Testis (tissue), 3 donors: ENCODE measurements around the gene TCIRG1. TPM values are rescaled to one million over a fixed set of nuclear protein-coding genes. Genes with fewer than 3 reads are reported as not detected.

Experiments
- DNase-seq: peaks from one replicate; pipeline ENCODE4 v3.0.0-alpha.2; 2019
- H3K27ac ChIP-seq, 2 donors: fragments of 200-600 bp; sonication (generic); one replicate each; pipeline ENCODE4 v1.5.1; 2019
- H3K27me3 ChIP-seq: fragments of 200-600 bp; sonication (generic); one replicate; pipeline ENCODE4 v1.5.1; 2019
- H3K36me3 ChIP-seq: fragments of 200-600 bp; sonication (generic); one replicate; pipeline ENCODE4 v1.5.1; 2017; ENCODE audit warnings: low read depth; ENCODE audit errors: missing control alignments
- H3K4me1 ChIP-seq: fragments of 200-600 bp; sonication (generic); one replicate; pipeline ENCODE4 v1.5.1; 2019
- H3K4me3 ChIP-seq, 2 donors: fragments of 200-600 bp; sonication (generic); one replicate each; pipeline ENCODE4 v1.5.1; 2017 to 2019
- H3K9me3 ChIP-seq: fragments of 200-600 bp; sonication (generic); one replicate; pipeline ENCODE4 v1.5.1; 2017
- POLR2A ChIP-seq: fragments of 450-650 bp; IDR thresholded peaks from one replicate; pipeline ENCODE4 v1.6.1; 2017; ENCODE audit warnings: antibody characterized with exemption, mild to moderate bottlenecking, moderate library complexity
- WGBS, 2 donors: methylation state at CpG; one replicate each; pipeline ENCODE4 v1.1.5; 2018; 5-methylcytosine and 5-hydroxymethylcytosine counted together
- intact Hi-C: fragments of 100-400 bp; cut with DNase I; formaldehyde crosslinking; loops from one replicate; pipeline ENCODE4 v1.15.1; 2023; ENCODE audit warnings: low total_unique reads
- polyA plus RNA-seq: library from polyadenylated mRNA; stranded (reverse); fragments of 350-450 nt; fragmentation: Illumina TruSeq; extraction: RNeasy Lipid Tissue Mini Kit (QIAGEN cat#74804); gene quantifications from one replicate; pipeline ENCODE4 v1.2.3, GENCODE V29; 2014; ENCODE audit warnings: low read depth, low replicate concordance; ENCODE audit not compliant: insufficient read depth
- total RNA-seq, 2 donors: library from RNA; depleted of rRNA; stranded (reverse); fragments of >200 nt; gene quantifications; one replicate each; pipeline ENCODE4 v1.2.3, GENCODE V29; 2016
- TF ChIP-seq, protein P1 (sequence below), 3 experiments: fragments of 450-650 bp in 2 of 3; fragments of 200-600 bp in 1 of 3; sonication (generic) in 1 of 3; IDR thresholded peaks; one replicate each; pipeline ENCODE4 v1.5.1; 2016 to 2019; ENCODE audit warnings: antibody characterized with exemption in 3 of 3, mild to moderate bottlenecking in 2 of 3, moderate library complexity in 1 of 3

TCIRG1 gene
- total and polyA plus RNA-seq, 3 donors from 2014 or later = 22.2 to 53.6 (median 52.8) TPM

DNA sequence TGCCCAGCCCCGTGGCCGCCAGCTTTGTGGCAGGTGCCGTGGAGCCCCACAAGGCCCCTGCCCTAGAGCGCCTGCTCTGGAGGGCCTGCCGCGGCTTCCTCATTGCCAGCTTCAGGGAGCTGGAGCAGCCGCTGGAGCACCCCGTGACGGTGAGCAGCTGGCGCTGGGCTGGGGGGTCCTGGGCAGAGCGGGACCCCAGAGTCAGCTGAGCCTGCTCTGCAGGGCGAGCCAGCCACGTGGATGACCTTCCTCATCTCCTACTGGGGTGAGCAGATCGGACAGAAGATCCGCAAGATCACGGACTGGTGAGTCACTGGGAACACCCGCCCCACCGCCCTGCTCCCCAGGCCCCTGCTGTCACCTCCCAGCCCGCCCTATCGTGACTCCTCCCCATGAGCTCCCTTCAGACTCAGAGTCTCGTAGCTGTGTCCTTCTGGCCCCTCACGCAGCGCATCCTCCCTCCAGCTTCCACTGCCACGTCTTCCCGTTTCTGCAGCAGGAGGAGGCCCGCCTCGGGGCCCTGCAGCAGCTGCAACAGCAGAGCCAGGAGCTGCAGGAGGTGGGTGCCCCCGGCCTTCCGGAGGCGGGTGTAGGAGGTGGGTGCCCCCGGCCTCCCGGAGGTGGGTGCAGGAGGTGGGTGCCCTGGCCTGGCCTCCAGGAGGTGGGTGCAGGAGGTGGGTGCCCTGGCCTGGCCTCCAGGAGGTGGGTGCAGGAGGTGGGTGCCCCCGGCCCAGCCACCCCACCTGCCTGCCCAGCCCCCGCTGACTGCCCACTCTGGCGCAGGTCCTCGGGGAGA is 4.7 kb downstream of the TCIRG1 start:
- H3K27ac ChIP-seq = no peak overlapping the region
- intact Hi-C loops = no loop called here
- WGBS, 2 donors = 76 to 88% methylated on average over 25 to 36 of the region's 36 CpGs
- peaks cover 12% of the 10 kb centered on the region for H3K4me1 ChIP-seq
- H3K27me3 ChIP-seq = no peaks in the 10 kb centered on the region
- H3K36me3 ChIP-seq = no peaks in the 10 kb centered on the region
- no peak overlapping the region for H3K4me3 ChIP-seq
- DNase-seq = no peak
- TF ChIP-seq POLR2A = no peak
- TF ChIP-seq, protein P1, sequence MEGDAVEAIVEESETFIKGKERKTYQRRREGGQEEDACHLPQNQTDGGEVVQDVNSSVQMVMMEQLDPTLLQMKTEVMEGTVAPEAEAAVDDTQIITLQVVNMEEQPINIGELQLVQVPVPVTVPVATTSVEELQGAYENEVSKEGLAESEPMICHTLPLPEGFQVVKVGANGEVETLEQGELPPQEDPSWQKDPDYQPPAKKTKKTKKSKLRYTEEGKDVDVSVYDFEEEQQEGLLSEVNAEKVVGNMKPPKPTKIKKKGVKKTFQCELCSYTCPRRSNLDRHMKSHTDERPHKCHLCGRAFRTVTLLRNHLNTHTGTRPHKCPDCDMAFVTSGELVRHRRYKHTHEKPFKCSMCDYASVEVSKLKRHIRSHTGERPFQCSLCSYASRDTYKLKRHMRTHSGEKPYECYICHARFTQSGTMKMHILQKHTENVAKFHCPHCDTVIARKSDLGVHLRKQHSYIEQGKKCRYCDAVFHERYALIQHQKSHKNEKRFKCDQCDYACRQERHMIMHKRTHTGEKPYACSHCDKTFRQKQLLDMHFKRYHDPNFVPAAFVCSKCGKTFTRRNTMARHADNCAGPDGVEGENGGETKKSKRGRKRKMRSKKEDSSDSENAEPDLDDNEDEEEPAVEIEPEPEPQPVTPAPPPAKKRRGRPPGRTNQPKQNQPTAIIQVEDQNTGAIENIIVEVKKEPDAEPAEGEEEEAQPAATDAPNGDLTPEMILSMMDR (IDR thresholded peaks at IDR 0.05) = no peak
- no peaks in the 10 kb centered on the region for H3K9me3 ChIP-seq

DNA sequence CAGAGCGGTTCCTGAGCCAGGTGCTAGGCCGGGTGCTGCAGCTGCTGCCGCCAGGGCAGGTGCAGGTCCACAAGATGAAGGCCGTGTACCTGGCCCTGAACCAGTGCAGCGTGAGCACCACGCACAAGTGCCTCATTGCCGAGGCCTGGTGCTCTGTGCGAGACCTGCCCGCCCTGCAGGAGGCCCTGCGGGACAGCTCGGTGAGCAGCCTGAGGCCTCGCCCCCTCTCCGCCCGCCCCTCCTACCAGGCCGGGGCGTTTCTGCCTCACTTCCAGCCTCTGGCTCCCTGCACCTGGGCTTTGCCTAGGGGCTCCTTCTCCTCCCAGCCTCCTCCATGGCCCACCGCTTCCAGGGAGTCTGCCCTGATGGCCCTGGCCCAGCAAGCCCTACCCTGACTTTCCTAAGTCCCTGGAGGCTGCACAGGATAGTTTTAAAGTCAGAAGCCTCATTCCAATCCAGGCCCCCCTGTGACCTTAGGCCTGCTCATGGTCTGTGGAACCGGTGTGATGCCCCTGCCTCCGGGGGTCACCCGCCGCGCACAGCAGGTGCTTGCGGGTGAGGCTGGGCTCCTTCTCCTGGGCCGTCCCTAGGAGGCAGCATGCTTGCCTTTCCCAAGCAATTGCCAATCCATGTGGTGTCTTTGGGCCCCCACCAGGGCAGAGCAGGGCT is 5.5 kb downstream of the TCIRG1 start:
- no peak for DNase-seq
- TF ChIP-seq, protein P1 (IDR thresholded peaks at IDR 0.05) = no peak
- TF ChIP-seq POLR2A = no peak
- intact Hi-C loops = no loop called here
- Histone ChIP-seq H3K27ac (no peak overlapping the region), H3K4me3 (no peak overlapping the region), H3K27me3 (no peaks in the 10 kb centered on the region), H3K9me3 (no peaks in the 10 kb centered on the region), H3K36me3 (no peaks in the 10 kb centered on the region), H3K4me1 (peaks cover 9% of the 10 kb centered on the region)
- 82 to 89% methylated on average over 11 to 24 of the region's 24 CpGs for WGBS, 2 donors

DNA sequence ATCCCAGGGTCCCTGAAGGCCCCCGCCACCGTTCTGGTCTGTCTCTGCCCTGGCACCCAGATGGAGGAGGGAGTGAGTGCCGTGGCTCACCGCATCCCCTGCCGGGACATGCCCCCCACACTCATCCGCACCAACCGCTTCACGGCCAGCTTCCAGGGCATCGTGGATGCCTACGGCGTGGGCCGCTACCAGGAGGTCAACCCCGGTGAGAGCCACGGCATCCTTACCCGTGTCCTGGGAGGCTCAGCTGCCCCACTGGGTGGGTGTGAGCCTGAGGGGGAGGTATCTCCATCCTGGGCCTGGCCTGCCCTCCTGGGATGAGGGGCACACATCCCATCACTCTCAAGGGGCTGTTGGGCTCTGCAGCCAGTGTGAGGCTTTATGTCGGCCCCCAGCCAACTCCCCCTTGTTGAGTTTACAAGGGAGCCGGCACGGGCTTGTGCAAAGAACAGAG is 6.1 kb downstream of the TCIRG1 start:
- no peak overlapping the region for H3K27ac ChIP-seq
- H3K27me3 ChIP-seq = no peaks in the 10 kb centered on the region
- H3K4me3 ChIP-seq = no peak overlapping the region
- peaks cover 3% of the 10 kb centered on the region for H3K4me1 ChIP-seq
- TF ChIP-seq, protein P1 (IDR thresholded peaks at IDR 0.05) = no peak
- TF ChIP-seq POLR2A = no peak
- intact Hi-C loops = no loop called here
- H3K36me3 ChIP-seq = no peaks in the 10 kb centered on the region
- 92 to 100% methylated on average over 6 to 18 of the region's 18 CpGs for WGBS, 2 donors
- no peak for DNase-seq
- no peaks in the 10 kb centered on the region for H3K9me3 ChIP-seq

DNA sequence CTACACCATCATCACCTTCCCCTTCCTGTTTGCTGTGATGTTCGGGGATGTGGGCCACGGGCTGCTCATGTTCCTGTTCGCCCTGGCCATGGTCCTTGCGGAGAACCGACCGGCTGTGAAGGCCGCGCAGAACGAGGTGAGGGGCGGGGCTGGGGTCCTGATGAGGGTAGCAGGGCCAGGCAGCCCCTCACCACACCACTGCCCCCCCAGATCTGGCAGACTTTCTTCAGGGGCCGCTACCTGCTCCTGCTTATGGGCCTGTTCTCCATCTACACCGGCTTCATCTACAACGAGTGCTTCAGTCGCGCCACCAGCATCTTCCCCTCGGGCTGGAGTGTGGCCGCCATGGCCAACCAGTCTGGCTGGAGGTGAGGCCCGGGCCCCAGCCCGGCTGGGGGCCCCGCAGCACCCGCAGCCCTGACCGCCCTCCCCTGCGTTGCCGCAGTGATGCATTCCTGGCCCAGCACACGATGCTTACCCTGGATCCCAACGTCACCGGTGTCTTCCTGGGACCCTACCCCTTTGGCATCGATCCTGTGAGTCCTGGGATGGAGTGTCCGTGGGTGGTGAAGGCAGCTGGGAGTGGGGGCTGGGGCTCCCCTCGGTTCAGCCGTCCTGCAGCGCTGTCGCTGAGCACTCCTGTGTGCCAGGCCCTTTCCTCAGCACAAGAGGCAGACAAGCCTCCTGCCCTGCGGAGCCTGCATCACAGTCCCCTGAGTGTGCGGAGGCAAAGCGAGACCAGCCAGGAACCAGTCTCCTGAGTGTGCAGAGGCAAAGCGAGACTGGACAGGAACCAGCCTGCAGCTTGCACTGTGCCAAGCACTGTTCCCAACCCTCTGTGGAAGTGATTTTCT is 8.8 kb downstream of the TCIRG1 start:
- no peaks in the 10 kb centered on the region for H3K36me3 ChIP-seq
- intact Hi-C loops = no loop called here
- no peak for DNase-seq

More for the DNA sequence above, 8.8 kb downstream of the TCIRG1 start:
- H3K9me3 ChIP-seq = no peaks in the 10 kb centered on the region
- H3K27me3 ChIP-seq = no peaks in the 10 kb centered on the region
- H3K4me1 ChIP-seq = no peaks in the 10 kb centered on the region
- TF ChIP-seq, protein P1 (IDR thresholded peaks at IDR 0.05) = no peak
- TF ChIP-seq POLR2A = no peak
- H3K27ac ChIP-seq = no peak overlapping the region
- 92 to 95% methylated on average over 32 to 37 of the region's 37 CpGs for WGBS, 2 donors
- no peak overlapping the region for H3K4me3 ChIP-seq
